Nephron (organoid): ENCODE measurements around the gene KCNJ4.

Source experiments
- H3K27ac Mint-ChIP-seq, 3 experiments: 2 replicates each; pipeline ENCODE4 v1.8.0; 2020; ENCODE audit warnings: mixed read lengths in 3 of 3, mild to moderate bottlenecking in 2 of 3, moderate library complexity in 1 of 3
- H3K27me3 Mint-ChIP-seq: 2 replicates; pipeline ENCODE4 v1.8.0; 2021; ENCODE audit warnings: low read depth, mild to moderate bottlenecking, moderate library complexity, mixed read lengths
- H3K36me3 Mint-ChIP-seq: 2 replicates; pipeline ENCODE4 v1.8.0; 2020; ENCODE audit warnings: low read depth, mixed read lengths
- H3K4me1 Mint-ChIP-seq: 2 replicates; pipeline ENCODE4 v1.8.0; 2020; ENCODE audit warnings: mixed read lengths
- H3K4me3 Mint-ChIP-seq, 3 experiments: 2 replicates each; pipeline ENCODE4 v1.8.0; 2020; ENCODE audit warnings: mild to moderate bottlenecking in 3 of 3, mixed read lengths in 3 of 3, moderate library complexity in 2 of 3
- H3K9me3 Mint-ChIP-seq: 2 replicates; pipeline ENCODE4 v1.8.0; 2020; ENCODE audit warnings: mixed read lengths
- TF ChIP-seq, protein P1 (sequence below), 3 experiments: fragments of 200-600 bp; sonication (generic); IDR thresholded peaks; one replicate each; pipeline ENCODE4 v1.5.0; 2021; ENCODE audit warnings: antibody characterized with exemption in 3 of 3; ENCODE audit not compliant: unreplicated experiment in 3 of 3

KCNJ4 gene

DNA sequence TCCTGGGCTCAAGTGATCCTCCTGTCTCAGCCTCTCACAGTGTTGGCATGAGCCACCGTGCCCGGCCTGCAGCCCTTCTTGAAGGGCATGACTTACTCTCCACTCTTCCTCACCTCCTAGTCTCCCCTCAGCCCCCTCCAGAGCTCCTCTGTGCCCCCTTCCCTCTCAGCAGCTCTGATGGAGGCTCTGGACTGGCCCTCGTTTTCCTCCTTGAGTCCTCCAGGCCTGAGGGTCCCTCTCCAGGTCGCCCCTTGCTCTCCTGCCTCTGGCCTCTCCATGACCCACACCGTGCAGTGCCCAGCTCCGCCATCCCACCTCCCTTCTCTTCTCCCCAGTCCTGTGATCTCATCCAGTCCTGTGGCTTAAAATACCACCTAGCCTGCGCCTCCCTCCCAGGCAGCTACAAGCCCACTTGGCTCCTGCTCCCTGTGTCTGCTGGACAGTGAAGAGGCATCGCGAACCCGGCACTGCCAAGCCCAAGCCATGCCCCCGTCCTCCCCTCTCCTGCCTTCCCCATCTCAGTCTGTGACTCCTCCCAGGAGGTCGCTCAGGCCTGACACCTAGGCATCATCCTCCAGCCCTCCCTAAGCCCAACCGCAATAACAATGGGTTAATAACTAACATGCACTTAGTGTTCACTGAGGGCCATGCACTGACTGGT is 11.9 kb downstream of the KCNJ4 start:
- no peak overlapping the region for H3K27ac Mint-ChIP-seq
- TF ChIP-seq, protein P1, sequence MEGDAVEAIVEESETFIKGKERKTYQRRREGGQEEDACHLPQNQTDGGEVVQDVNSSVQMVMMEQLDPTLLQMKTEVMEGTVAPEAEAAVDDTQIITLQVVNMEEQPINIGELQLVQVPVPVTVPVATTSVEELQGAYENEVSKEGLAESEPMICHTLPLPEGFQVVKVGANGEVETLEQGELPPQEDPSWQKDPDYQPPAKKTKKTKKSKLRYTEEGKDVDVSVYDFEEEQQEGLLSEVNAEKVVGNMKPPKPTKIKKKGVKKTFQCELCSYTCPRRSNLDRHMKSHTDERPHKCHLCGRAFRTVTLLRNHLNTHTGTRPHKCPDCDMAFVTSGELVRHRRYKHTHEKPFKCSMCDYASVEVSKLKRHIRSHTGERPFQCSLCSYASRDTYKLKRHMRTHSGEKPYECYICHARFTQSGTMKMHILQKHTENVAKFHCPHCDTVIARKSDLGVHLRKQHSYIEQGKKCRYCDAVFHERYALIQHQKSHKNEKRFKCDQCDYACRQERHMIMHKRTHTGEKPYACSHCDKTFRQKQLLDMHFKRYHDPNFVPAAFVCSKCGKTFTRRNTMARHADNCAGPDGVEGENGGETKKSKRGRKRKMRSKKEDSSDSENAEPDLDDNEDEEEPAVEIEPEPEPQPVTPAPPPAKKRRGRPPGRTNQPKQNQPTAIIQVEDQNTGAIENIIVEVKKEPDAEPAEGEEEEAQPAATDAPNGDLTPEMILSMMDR (IDR thresholded peaks at IDR 0.05; ENCODE audit: unreplicated experiment in 3 of 3): no peak
- no peaks in the 10 kb centered on the region for H3K36me3 Mint-ChIP-seq
- H3K4me1 Mint-ChIP-seq: no peaks in the 10 kb centered on the region
- H3K4me3 Mint-ChIP-seq: no peak overlapping the region
- H3K9me3 Mint-ChIP-seq: no peaks in the 10 kb centered on the region
- H3K27me3 Mint-ChIP-seq: peaks cover 26% of the 10 kb centered on the region

DNA sequence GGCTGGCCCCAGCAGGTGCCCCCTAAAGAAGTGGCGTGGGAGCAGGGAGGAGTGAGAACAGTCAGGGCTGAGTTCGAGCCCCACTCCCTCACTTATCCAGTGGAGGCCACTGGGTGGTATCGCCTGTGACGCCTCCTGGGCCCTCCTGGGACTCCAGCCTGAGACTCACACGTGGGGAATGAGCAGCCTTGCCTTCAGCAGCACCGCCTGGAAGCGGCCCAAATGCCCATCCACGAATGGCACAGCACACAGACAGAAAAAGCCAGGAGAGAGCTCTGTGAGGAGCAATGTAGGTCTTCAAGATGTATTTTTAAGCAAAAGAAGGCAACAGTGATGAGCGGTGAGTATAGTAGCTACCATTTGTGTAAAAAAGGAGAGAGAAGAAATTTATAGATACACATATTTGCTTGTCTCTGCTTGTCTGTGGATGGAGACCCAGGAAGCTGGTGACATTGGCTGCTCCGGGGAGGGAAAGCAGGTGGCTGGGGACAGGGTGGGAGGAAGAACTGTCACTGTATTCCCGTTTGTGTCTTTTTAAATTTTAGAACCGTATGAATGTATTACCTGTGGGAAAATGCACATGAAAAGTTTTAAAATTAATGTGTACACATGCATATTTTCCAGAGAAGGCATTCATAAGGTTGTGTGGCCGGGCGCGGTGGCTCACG is 13.2 kb downstream of the KCNJ4 start:
- no peak overlapping the region for H3K4me3 Mint-ChIP-seq

DNA sequence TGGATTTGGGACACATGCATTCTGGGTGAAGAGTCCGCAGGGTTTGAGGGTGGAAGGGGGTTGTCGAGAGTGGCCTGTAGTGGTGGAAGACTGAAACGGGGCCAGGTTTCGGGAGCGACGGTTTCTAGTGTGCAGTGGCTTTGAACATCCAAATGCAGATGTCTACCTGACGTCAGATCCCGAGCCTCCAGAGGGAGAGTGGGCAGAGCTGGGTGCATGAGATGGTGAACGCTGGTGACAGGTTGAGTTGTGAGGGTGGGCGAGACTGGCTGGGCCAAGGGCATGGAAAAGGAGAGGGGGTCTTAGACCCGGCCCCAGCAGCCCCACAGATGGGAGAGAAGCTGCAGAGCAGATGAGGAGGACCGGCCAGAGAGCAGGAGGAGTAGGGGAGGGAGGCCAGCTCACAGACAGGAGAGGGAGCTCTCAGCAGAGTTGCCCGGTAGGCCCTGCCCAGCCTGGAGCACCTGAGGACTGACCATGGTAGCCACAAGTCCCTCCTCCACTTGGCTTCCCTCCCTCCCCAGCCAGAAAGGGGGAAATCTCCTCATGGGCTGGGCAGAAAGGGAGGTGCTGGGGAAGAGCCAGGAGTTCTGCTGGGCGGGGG is 14.2 kb downstream of the KCNJ4 start:
- H3K27me3 Mint-ChIP-seq: peaks cover 19% of the 10 kb centered on the region
- H3K4me1 Mint-ChIP-seq: no peaks in the 10 kb centered on the region
- no peaks in the 10 kb centered on the region for H3K36me3 Mint-ChIP-seq
- H3K4me3 Mint-ChIP-seq: no peak overlapping the region
- no peaks in the 10 kb centered on the region for H3K9me3 Mint-ChIP-seq
- TF ChIP-seq, protein P1 (IDR thresholded peaks at IDR 0.05; ENCODE audit: unreplicated experiment in 3 of 3): no peak
- H3K27ac Mint-ChIP-seq: no peak overlapping the region

More for the DNA sequence above, 13.2 kb downstream of the KCNJ4 start:
- Mint-ChIP-seq H3K36me3 (no peaks in the 10 kb centered on the region), H3K9me3 (no peaks in the 10 kb centered on the region), H3K27me3 (peaks cover 26% of the 10 kb centered on the region), H3K27ac (no peak overlapping the region), H3K4me1 (no peaks in the 10 kb centered on the region)
- TF ChIP-seq, protein P1 (IDR thresholded peaks at IDR 0.05; ENCODE audit: unreplicated experiment in 3 of 3): no peak

DNA sequence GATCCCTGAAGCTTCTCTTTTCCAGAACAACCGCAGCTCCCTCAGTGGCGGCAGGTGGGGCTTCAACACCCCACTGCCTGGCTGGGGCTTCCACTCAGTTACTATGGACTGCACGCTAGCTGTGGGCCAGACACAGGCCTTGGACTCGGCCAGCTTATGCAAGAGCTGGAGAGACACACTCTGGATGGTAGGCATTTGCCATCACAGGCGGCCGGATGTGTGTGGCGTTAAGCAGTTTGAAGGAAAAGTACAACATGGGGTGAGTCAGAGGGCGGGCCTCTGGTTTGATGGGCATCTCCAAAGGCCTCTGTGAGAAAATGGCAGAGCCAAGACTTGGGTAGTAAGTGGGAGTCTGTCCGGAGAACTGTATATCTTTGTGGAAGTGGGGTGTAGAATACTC is 17.6 kb downstream of the KCNJ4 start:
- Mint-ChIP-seq H3K27ac (no peak overlapping the region), H3K4me1 (no peaks in the 10 kb centered on the region), H3K36me3 (no peaks in the 10 kb centered on the region), H3K4me3 (no peak overlapping the region), H3K27me3 (peaks cover 6% of the 10 kb centered on the region), H3K9me3 (no peaks in the 10 kb centered on the region)
- TF ChIP-seq, protein P1 (IDR thresholded peaks at IDR 0.05; ENCODE audit: unreplicated experiment in 3 of 3): no peak

DNA sequence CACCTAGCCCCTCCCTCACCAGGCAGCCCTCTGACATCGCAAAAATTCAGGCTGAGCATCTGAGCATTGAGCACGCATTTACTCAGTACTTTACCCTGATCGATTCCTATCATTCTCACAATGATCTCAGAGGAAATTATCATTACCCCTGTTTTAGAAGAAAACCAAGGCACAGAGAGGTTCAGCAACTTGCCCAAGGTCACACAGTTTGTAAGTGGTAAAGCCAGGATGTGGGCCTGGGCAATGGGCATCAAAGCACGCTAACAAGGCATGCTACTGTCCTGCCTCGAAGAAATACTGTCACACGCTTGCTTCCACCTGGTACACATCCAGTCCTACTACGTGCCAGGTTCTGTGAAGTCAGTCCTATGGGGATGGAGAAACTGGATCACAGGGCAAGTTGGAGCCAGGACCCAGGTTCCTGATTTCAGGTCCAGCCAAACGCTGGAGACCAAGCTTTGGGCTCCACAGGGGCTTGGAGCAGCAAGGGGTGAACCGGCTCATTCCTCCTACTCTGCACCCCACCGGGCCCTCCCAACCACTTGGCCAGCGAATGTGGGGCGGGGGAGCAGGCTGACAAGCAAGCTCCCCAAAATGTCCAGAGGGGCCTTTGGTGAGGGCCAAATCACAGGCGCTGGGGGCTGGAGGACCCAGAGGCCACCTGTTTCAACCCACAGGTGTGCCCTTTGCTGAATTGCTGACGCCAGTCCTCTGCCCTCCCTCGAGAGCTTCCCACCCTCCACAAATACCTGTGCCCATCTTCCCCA is 18.2 kb downstream of the KCNJ4 start:
- Mint-ChIP-seq H3K4me3 (no peak overlapping the region), H3K27ac (no peak overlapping the region), H3K36me3 (no peaks in the 10 kb centered on the region), H3K4me1 (no peaks in the 10 kb centered on the region), H3K27me3 (peaks cover 4% of the 10 kb centered on the region), H3K9me3 (no peaks in the 10 kb centered on the region)
- TF ChIP-seq, protein P1 (IDR thresholded peaks at IDR 0.05; ENCODE audit: unreplicated experiment in 3 of 3): no peak
